ENCODE data around the gene MTHFR.

GRCh38 chr1:11826946-11827345 is 21.2 kb upstream of the MTHFR start:
- TF ChIP-seq CTCF (IDR thresholded peaks at IDR 0.05; ENCODE audit: insufficient read depth, low read length) (no peak), REST (IDR thresholded peaks at IDR 0.05; ENCODE audit: insufficient replicate concordance, low read depth) (no peak), GABPA (IDR thresholded peaks at IDR 0.05; ENCODE audit: low read depth) (no peak), POLR2AphosphoS5 (IDR thresholded peaks at IDR 0.05; ENCODE audit: low read depth) (no peak)

Measured in HL-60 (cell line).